ENCODE measurements around the gene DTNB.

DTNB gene

GRCh38 chr2:25388491-25388890 is 284.9 kb downstream of the DTNB start:
- TF ChIP-seq CTCF (IDR thresholded peaks at IDR 0.05; ENCODE audit: low read depth, low read length, missing control alignments), result no peak
- no peak for DNase-seq (ENCODE audit: low read depth)
- no peak overlapping the region for H3K4me3 ChIP-seq (ENCODE audit: low read depth, low read length)
- in situ Hi-C loops (cut with HindIII; ENCODE audit: low sequenced_read_pairs), result no loop called here

- no peak overlapping the region for H3K4me3 ChIP-seq (ENCODE audit: low read depth, low read length)
- DNase-seq (ENCODE audit: low read depth), result no peak
- TF ChIP-seq CTCF (IDR thresholded peaks at IDR 0.05; ENCODE audit: low read depth, low read length, missing control alignments), result no peak
- in situ Hi-C loops (cut with HindIII; ENCODE audit: low sequenced_read_pairs), result no loop called here
These were observed 285.4 kb downstream of the DTNB start for GRCh38 chr2:25387876-25388449.

- DNase-seq (ENCODE audit: low read depth), result no peak
- in situ Hi-C loops (cut with HindIII; ENCODE audit: low sequenced_read_pairs), result no loop called here
- no peak overlapping the region for H3K4me3 ChIP-seq (ENCODE audit: low read depth, low read length)
- TF ChIP-seq CTCF (IDR thresholded peaks at IDR 0.05; ENCODE audit: low read depth, low read length, missing control alignments), result no peak
These were observed 286.2 kb downstream of the DTNB start for GRCh38 chr2:25386971-25387875.

GRCh38 chr2:25385910-25386309 is 287.5 kb downstream of the DTNB start:
- no peak for DNase-seq (ENCODE audit: low read depth)
- in situ Hi-C loops (cut with HindIII; ENCODE audit: low sequenced_read_pairs), result no loop called here
- no peak for TF ChIP-seq CTCF (IDR thresholded peaks at IDR 0.05; ENCODE audit: low read depth, low read length, missing control alignments)
- H3K4me3 ChIP-seq (ENCODE audit: low read depth, low read length), result no peak overlapping the region

- no peak for DNase-seq (ENCODE audit: low read depth)
- H3K4me3 ChIP-seq (ENCODE audit: low read depth, low read length), result no peak overlapping the region
- in situ Hi-C loops (cut with HindIII; ENCODE audit: low sequenced_read_pairs), result no loop called here
- TF ChIP-seq CTCF (IDR thresholded peaks at IDR 0.05; ENCODE audit: low read depth, low read length, missing control alignments), result no peak
These were observed 289.6 kb downstream of the DTNB start for GRCh38 chr2:25383806-25384205.

- no peak for TF ChIP-seq CTCF (IDR thresholded peaks at IDR 0.05; ENCODE audit: low read depth, low read length, missing control alignments)
- in situ Hi-C loops (cut with HindIII; ENCODE audit: low sequenced_read_pairs), result no loop called here
- no peak for DNase-seq (ENCODE audit: low read depth)
- no peak overlapping the region for H3K4me3 ChIP-seq (ENCODE audit: low read depth, low read length)
These were observed 291.9 kb downstream of the DTNB start for GRCh38 chr2:25381502-25381901.
